MCF 10A (cell line): ENCODE measurements around the gene ADAM22. TPM values are rescaled to one million over a fixed set of nuclear protein-coding genes. Genes with fewer than 3 reads are reported as not detected.

Source experiments
- BruUV-seq: library from RNA; stranded (reverse); fragments of 400-500 nt; replicated peaks from 2 replicates; lab custom pipeline; 2021; lab: Mats Ljungman, UMichigan
- CTCF ChIA-PET: fragments of 300-600 bp; sonication (Branson Sonifier 250); formaldehyde crosslinking; extraction: SDS; loops from one replicate; lab custom pipeline; 2021; ENCODE audit warnings: antibody characterized with exemption, inconsistent platforms; lab: Yijun Ruan, JAX
- POLR2A ChIA-PET: fragments of 300-600, 350-650 bp; sonication (Branson Sonifier 250); formaldehyde crosslinking; extraction: SDS; loops from one replicate; lab custom pipeline; 2020; ENCODE audit warnings: antibody characterized with exemption, inconsistent platforms; lab: Yijun Ruan, JAX
- DNase-seq: peaks from one replicate; pipeline ENCODE4 v3.0.0-alpha.2; 2018; ENCODE audit not compliant: unreplicated experiment
- H3K27ac Mint-ChIP-seq: one replicate; pipeline ENCODE4 v1.8.0; 2022; ENCODE audit warnings: mild to moderate bottlenecking, low read depth, mixed read lengths; ENCODE audit not compliant: unreplicated experiment
- H3K27me3 Mint-ChIP-seq: one replicate; pipeline ENCODE4 v1.8.0; 2022; ENCODE audit warnings: mixed read lengths; ENCODE audit not compliant: insufficient read depth, unreplicated experiment
- H3K36me3 Mint-ChIP-seq: one replicate; pipeline ENCODE4 v1.8.0; 2022; ENCODE audit warnings: mild to moderate bottlenecking, moderate library complexity, mixed read lengths; ENCODE audit not compliant: insufficient read depth, unreplicated experiment
- H3K4me1 Mint-ChIP-seq: one replicate; pipeline ENCODE4 v1.8.0; 2022; ENCODE audit warnings: mixed read lengths; ENCODE audit not compliant: insufficient read depth, unreplicated experiment
- H3K4me3 Mint-ChIP-seq: one replicate; pipeline ENCODE4 v1.8.0; 2022; ENCODE audit warnings: mild to moderate bottlenecking, moderate library complexity, mixed read lengths; ENCODE audit not compliant: unreplicated experiment
- H3K9me3 Mint-ChIP-seq: one replicate; pipeline ENCODE4 v1.8.0; 2022; ENCODE audit warnings: mixed read lengths; ENCODE audit not compliant: unreplicated experiment
- CTCF ChIP-seq: fragments of 200-600 bp; IDR thresholded peaks from one replicate; pipeline ENCODE4 v1.8.0; 2022; ENCODE audit warnings: antibody characterized with exemption, mild to moderate bottlenecking; ENCODE audit not compliant: unreplicated experiment
- intact Hi-C: fragments of 100-400 bp; cut with micrococcal nuclease; formaldehyde crosslinking; loops from 2 replicates; pipeline ENCODE4 v1.14.1; 2022
- total RNA-seq: library from RNA; stranded (reverse); gene quantifications from 2 replicates; pipeline ENCODE4 v1.2.3, GENCODE V29; 2022

Gene ADAM22
- total RNA-seq, 1 experiment from 2014 or later = not detected

GRCh38 chr7:88002617-88003016 lies 68.6 kb downstream of the ADAM22 start:
- H3K4me1 Mint-ChIP-seq = no peaks in the 10 kb centered on the region
- no peak for DNase-seq
- no peak for TF ChIP-seq CTCF
- peaks cover 36% of the 10 kb centered on the region for H3K27me3 Mint-ChIP-seq
- H3K27ac Mint-ChIP-seq = no peak overlapping the region
- no TSS peak for BruUV-seq
- H3K4me3 Mint-ChIP-seq = no peak overlapping the region
- ChIA-PET CTCF (interaction anchor here (1.1 kb wide), 2 partner anchors 14 to 25 kb away, joined by 3 read pairs; no protein-coding TSS in a partner anchor), POLR2A (interaction anchor here (0.6 kb wide), 1 partner anchor 18 kb away, joined by 3 read pairs; no protein-coding TSS in a partner anchor)
- H3K36me3 Mint-ChIP-seq = no peaks in the 10 kb centered on the region
- no peaks in the 10 kb centered on the region for H3K9me3 Mint-ChIP-seq
- intact Hi-C loops = no loop called here

- no peak overlapping the region for H3K4me3 Mint-ChIP-seq
- H3K27me3 Mint-ChIP-seq = peaks cover 30% of the 10 kb centered on the region
- H3K27ac Mint-ChIP-seq = no peak overlapping the region
- ChIA-PET POLR2A (no interaction called here), CTCF (interaction anchor here (1.1 kb wide), 1 partner anchor 13 kb away, joined by 3 read pairs; no protein-coding TSS in a partner anchor)
- H3K36me3 Mint-ChIP-seq = no peaks in the 10 kb centered on the region
- H3K9me3 Mint-ChIP-seq = no peaks in the 10 kb centered on the region
- no TSS peak for BruUV-seq
- DNase-seq = no peak
- H3K4me1 Mint-ChIP-seq = no peaks in the 10 kb centered on the region
- TF ChIP-seq CTCF = no peak
- intact Hi-C loops = no loop called here
Observed at GRCh38 chr7:88003581-88003980, 69.5 kb downstream of the ADAM22 start.

GRCh38 chr7:88005191-88005590 lies 71.1 kb downstream of the ADAM22 start:
- Mint-ChIP-seq H3K4me3 (no peak overlapping the region), H3K27ac (no peak overlapping the region), H3K4me1 (no peaks in the 10 kb centered on the region), H3K36me3 (no peaks in the 10 kb centered on the region), H3K9me3 (no peaks in the 10 kb centered on the region), H3K27me3 (peaks cover 20% of the 10 kb centered on the region)
- DNase-seq = no peak
- no TSS peak for BruUV-seq
- ChIA-PET POLR2A (no interaction called here), CTCF (interaction anchor here (1.1 kb wide), 1 partner anchor 76 kb away, joined by 3 read pairs; no protein-coding TSS in a partner anchor)
- intact Hi-C loops = no loop called here
- no peak for TF ChIP-seq CTCF

- TF ChIP-seq CTCF = no peak
- Mint-ChIP-seq H3K27ac (no peak overlapping the region), H3K4me3 (no peak overlapping the region), H3K27me3 (peaks cover 25% of the 10 kb centered on the region), H3K36me3 (no peaks in the 10 kb centered on the region), H3K9me3 (no peaks in the 10 kb centered on the region), H3K4me1 (no peaks in the 10 kb centered on the region)
- BruUV-seq = no TSS peak
- CTCF ChIA-PET = no interaction called here
- intact Hi-C loops = no loop called here
- POLR2A ChIA-PET = no interaction called here
- no peak for DNase-seq
Observed at GRCh38 chr7:88009651-88010050, 75.6 kb downstream of the ADAM22 start.
